Osteoblast (primary cell): ENCODE measurements around the gene MYB. TPM values are rescaled to one million over a fixed set of nuclear protein-coding genes. Genes with fewer than 3 reads are reported as not detected.
A peak's percentile ranks its signal among the peaks of the same experiment; 100 is the strongest.

ENCODE experiments used
- DNase-seq: peaks from one replicate; pipeline ENCODE4 v3.0.0; 2011; ENCODE audit warnings: low spot score, mixed read lengths; ENCODE audit not compliant: insufficient read length; ENCODE audit errors: missing footprints
- H2AFZ ChIP-seq: 2 replicates; pipeline ENCODE4 v1.6.0; 2011; ENCODE audit warnings: mild to moderate bottlenecking, low read length
- H3K27ac ChIP-seq: 2 replicates; pipeline ENCODE4 v1.5.1; 2011; ENCODE audit warnings: mild to moderate bottlenecking, low read depth, low read length, moderate library complexity
- H3K27me3 ChIP-seq: 2 replicates; pipeline ENCODE4 v1.6.0; 2012; ENCODE audit warnings: mild to moderate bottlenecking, control low read depth, inconsistent platforms, low read length, moderate library complexity; ENCODE audit not compliant: insufficient read depth
- H3K36me3 ChIP-seq: 2 replicates; pipeline ENCODE4 v1.5.1; 2011; ENCODE audit warnings: mild to moderate bottlenecking, low read length, control low read depth, moderate library complexity; ENCODE audit not compliant: insufficient read depth
- H3K4me1 ChIP-seq: 2 replicates; pipeline ENCODE4 v1.5.1; 2011; ENCODE audit warnings: mild to moderate bottlenecking, low read length, control low read depth, moderate library complexity; ENCODE audit not compliant: insufficient read depth
- H3K4me2 ChIP-seq: 2 replicates; pipeline ENCODE4 v1.6.0; 2011; ENCODE audit warnings: mild to moderate bottlenecking, low read length; ENCODE audit not compliant: insufficient read depth
- H3K4me3 ChIP-seq: fragments of 200-600 bp; sonication (generic); 3 replicates; pipeline ENCODE4 v1.5.1; 2012; ENCODE audit warnings: mild to moderate bottlenecking, low read length, inconsistent platforms; ENCODE audit not compliant: insufficient read depth
- H3K79me2 ChIP-seq: 2 replicates; pipeline ENCODE4 v1.6.0; 2012; ENCODE audit warnings: mild to moderate bottlenecking, low read length, control low read depth, inconsistent platforms; ENCODE audit not compliant: insufficient read depth
- H3K9me3 ChIP-seq: 2 replicates; pipeline ENCODE4 v1.5.1; 2011; ENCODE audit warnings: low read depth, low read length, control low read depth
- H4K20me1 ChIP-seq: 2 replicates; pipeline ENCODE4 v1.6.0; 2012; ENCODE audit warnings: mild to moderate bottlenecking, low read length, control low read depth; ENCODE audit not compliant: insufficient read depth
- CTCF ChIP-seq: IDR thresholded peaks from 2 replicates; pipeline ENCODE4 v1.5.1; 2011; ENCODE audit warnings: mild to moderate bottlenecking, low read depth, low read length, moderate library complexity; ENCODE audit errors: extremely low read depth
- total RNA-seq: library from RNA; depleted of rRNA; stranded (reverse); fragments of >200 nt; gene quantifications from 2 replicates; pipeline ENCODE4 v1.2.3, GENCODE V29; 2012

MYB gene
- total RNA-seq, 1 donor, result 0.36 TPM

- peak overlapping the region; percentile 75 for H3K4me3 ChIP-seq
These were observed 2.7 kb downstream of the MYB start for GRCh38 chr6:135183532-135184440.

DNA sequence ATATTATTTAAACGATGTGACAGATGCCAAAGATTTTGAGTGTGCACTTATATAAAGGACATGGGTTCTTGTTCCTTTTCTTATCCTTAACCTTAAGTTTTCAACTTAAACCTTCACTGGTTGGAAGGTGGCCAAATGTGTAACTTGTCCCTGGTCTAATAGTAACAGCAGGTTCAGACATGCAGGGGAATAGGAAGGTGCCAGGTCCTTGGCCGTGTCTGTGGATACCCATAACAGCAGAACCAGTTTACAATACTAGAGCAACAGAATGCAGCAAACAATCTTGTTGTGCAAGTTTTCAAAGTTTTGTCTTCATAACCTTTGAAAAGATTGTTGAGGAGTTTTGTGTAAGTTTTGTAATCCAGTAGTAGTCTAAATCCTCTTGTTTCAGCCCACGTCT is 4.4 kb downstream of the MYB start:
- TF ChIP-seq CTCF, result no peak
- Histone ChIP-seq H3K4me2 (no peak overlapping the region), H3K9me3 (no peaks in the 10 kb centered on the region), H3K4me1 (peaks cover 18% of the 10 kb centered on the region), H3K36me3 (no peaks in the 10 kb centered on the region), H4K20me1 (no peaks in the 10 kb centered on the region), H2AFZ (no peak overlapping the region), H3K27me3 (peaks cover 10% of the 10 kb centered on the region), H3K27ac (no peak overlapping the region), H3K79me2 (no peaks in the 10 kb centered on the region), H3K4me3 (no peak overlapping the region)
- DNase-seq, result no peak

More at GRCh38 chr6:135183532-135184440, 2.7 kb downstream of the MYB start:
- peaks cover 29% of the 10 kb centered on the region for H3K4me1 ChIP-seq
- peak overlapping the region; percentile 97 for H3K4me2 ChIP-seq
- peak overlapping the region; percentile 65 for H2AFZ ChIP-seq
- H4K20me1 ChIP-seq, result no peaks in the 10 kb centered on the region
- DNase-seq, result peak; percentile 68
- no peak overlapping the region for H3K27ac ChIP-seq
- TF ChIP-seq CTCF, result peak; percentile 57
- H3K79me2 ChIP-seq, result no peaks in the 10 kb centered on the region
- H3K27me3 ChIP-seq, result peaks cover 10% of the 10 kb centered on the region
- no peaks in the 10 kb centered on the region for H3K9me3 ChIP-seq
- no peaks in the 10 kb centered on the region for H3K36me3 ChIP-seq

- Histone ChIP-seq H3K4me2 (no peak overlapping the region), H3K9me3 (no peaks in the 10 kb centered on the region), H3K36me3 (no peaks in the 10 kb centered on the region), H3K79me2 (no peaks in the 10 kb centered on the region), H3K4me1 (peaks cover 18% of the 10 kb centered on the region), H4K20me1 (no peaks in the 10 kb centered on the region), H2AFZ (no peak overlapping the region), H3K27ac (no peak overlapping the region), H3K4me3 (no peak overlapping the region), H3K27me3 (peaks cover 10% of the 10 kb centered on the region)
- DNase-seq, result no peak
- TF ChIP-seq CTCF, result no peak
These were observed 5.1 kb downstream of the MYB start for GRCh38 chr6:135186255-135186654.

GRCh38 chr6:135187372-135187771 is 6.3 kb downstream of the MYB start:
- Histone ChIP-seq H3K27me3 (peaks cover 10% of the 10 kb centered on the region), H3K4me1 (peaks cover 15% of the 10 kb centered on the region), H3K79me2 (no peaks in the 10 kb centered on the region), H3K27ac (no peak overlapping the region), H3K4me2 (no peak overlapping the region), H3K4me3 (no peak overlapping the region), H3K9me3 (no peaks in the 10 kb centered on the region), H4K20me1 (no peaks in the 10 kb centered on the region), H3K36me3 (no peaks in the 10 kb centered on the region), H2AFZ (no peak overlapping the region)
- no peak for TF ChIP-seq CTCF
- DNase-seq, result no peak
